GM12874 (cell line): Measurements from ENCODE around the gene SUCO.

Experiments used
- TF ChIP-seq, protein P1 (sequence below): IDR thresholded peaks from 2 replicates; pipeline ENCODE4 v1.5.1; 2011; ENCODE audit warnings: low read depth, mild to moderate bottlenecking, control low read depth, low read length, moderate library complexity; ENCODE audit not compliant: insufficient read depth

Gene SUCO

GRCh38 chr1:172517081-172517480, 15.9 kb upstream of the SUCO start:
- TF ChIP-seq, protein P1, sequence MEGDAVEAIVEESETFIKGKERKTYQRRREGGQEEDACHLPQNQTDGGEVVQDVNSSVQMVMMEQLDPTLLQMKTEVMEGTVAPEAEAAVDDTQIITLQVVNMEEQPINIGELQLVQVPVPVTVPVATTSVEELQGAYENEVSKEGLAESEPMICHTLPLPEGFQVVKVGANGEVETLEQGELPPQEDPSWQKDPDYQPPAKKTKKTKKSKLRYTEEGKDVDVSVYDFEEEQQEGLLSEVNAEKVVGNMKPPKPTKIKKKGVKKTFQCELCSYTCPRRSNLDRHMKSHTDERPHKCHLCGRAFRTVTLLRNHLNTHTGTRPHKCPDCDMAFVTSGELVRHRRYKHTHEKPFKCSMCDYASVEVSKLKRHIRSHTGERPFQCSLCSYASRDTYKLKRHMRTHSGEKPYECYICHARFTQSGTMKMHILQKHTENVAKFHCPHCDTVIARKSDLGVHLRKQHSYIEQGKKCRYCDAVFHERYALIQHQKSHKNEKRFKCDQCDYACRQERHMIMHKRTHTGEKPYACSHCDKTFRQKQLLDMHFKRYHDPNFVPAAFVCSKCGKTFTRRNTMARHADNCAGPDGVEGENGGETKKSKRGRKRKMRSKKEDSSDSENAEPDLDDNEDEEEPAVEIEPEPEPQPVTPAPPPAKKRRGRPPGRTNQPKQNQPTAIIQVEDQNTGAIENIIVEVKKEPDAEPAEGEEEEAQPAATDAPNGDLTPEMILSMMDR = no peak

- TF ChIP-seq, protein P1 = no peak
Measured at GRCh38 chr1:172517545-172517944, 15.4 kb upstream of the SUCO start.

DNA sequence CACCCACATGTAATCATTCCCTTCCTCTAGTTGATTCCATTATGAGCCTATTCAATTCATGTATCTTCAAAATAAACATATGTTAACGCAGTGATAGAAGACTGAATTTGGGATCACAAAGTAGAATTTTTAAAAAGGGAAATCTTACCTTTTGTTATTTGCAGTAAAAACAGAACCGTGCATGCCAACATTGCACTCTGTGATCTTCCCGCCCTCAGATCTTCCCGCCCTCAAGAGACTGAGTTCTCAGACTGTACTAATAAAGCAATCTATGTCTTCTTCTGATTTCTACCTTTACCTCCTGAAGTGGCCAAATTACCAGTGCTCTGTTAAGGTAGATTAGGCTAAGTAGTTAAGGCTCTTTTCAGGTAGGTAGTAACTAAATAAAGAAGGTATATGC, 3.6 kb upstream of the SUCO start:
- TF ChIP-seq, protein P1 = no peak

- TF ChIP-seq, protein P1 = no peak
Measured at GRCh38 chr1:172530000-172530399, 3.0 kb upstream of the SUCO start.

DNA sequence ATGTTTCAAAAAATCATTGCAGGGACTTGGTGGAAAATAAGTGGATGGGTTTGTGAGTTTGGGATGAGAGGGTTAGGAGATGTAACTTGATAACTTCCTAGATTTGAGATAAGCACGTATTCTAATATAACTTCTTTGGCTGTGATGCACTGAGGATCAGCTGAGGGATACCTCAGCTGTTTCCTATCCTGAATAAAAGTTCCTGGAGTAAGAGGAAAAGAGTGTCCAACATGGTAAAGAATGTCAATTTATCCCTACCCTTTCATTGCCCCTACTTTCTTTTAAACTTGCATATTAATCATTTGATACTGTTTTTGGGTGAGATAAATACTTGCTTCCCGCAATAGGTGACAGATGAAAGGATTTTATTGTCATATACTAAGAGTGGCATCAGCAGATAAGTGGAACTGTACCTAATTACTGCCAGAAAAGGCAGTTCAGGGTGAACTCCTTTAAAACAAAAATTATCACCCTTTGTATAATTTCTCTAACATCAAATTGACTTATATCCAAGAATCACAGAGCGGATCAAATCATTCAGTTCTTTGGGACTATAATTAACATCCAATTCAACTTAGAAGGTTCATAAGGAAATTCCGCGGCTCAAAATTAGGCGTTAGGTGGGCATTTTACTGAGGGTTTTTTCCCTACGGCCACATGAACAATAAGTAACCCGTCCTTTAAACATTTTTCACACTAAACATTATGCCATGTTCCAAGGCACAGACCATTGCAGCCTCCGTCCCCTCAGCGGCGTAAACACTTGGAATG, 1.4 kb upstream of the SUCO start:
- TF ChIP-seq, protein P1 = no peak

GRCh38 chr1:172532183-172532699, 709 bp upstream of the SUCO start:
- TF ChIP-seq, protein P1 = no peak

GRCh38 chr1:172533513-172534151, 682 bp downstream of the SUCO start:
- TF ChIP-seq, protein P1 = no peak
